ENCODE data around the gene KRT81.
A peak's percentile ranks its signal among the peaks of the same experiment; 100 is the strongest.
"Not testable (repeated sequence)": the region's sequence is repeated elsewhere in the genome, so short reads cannot be mapped to it uniquely, and the experiment has no call there.

The KRT81 gene

GRCh38 chr12:52278575-52279421 lies 12.5 kb downstream of the KRT81 start:
- peak in 1 of 2 donors; percentile 56 for DNase-seq (ENCODE audit: extremely low read depth in 1 of 2, low read depth in 1 of 2)

DNA sequence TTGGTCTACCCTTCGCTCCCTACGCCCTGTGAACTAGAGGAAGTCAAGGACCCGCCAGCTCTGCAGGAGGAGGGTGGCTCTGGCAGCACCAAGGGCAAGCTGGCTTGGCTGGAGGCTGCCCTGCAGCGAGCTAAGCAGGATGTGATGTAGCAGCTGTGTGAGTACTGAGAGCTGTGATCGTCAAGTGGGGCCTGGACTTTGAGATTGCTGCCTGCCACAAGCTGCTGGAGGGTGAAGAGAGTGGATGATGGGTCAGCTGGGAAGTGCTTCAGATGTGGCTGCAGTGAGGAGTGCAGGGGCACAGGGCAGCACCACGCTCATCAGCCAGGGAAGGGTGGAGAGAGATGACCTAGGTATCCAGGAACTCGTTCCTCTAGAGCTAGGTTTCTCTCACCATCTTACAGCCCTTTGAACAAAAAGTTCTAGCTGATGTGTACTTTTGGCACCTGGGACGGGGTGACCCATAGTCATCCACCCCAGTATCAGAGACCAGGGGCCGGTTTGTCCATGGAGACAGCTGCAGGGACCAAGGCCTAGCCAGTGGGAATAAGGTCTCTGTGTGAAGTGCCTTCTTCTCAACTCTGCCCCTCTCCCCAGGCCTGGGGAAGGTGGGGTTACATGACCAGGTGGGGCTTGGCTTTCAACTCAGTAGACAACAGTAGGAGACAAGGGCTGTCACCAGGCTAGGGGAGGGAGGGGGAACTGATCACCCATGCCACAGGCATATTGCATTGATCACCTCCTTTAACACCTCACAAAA lies 13.7 kb downstream of the KRT81 start:
- DNase-seq (ENCODE audit: extremely low read depth in 1 of 2, low read depth in 1 of 2) = no peak

DNA sequence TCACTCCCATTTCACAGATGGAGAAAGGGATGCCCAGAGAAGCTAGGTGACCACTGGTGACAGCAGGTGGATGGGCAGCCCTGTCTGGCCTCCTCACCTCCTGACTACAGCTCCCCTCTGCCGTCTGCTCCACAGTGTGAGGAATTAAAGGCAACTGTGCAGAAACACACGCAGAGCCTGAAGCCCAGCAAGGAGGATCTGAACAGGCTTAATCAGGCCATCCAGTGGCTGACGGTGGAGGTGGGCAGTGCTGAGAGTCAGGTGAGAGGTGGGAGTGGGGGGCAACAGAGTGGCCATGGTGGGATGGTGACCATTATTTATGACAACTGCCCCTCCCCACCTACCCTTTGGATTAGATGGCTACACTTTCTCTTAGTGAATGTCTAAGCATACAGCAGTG lies 15.6 kb downstream of the KRT81 start:
- no peak for DNase-seq (ENCODE audit: extremely low read depth in 1 of 2, low read depth in 1 of 2)

- DNase-seq (ENCODE audit: extremely low read depth in 1 of 2, low read depth in 1 of 2) = no peak
Measured at GRCh38 chr12:52274521-52275120, 16.7 kb downstream of the KRT81 start, which contains the start of gene KRT86. Gene KRT86 (plus strand): TSS chr12:52274645. CDS start chr12:52301917, 27,272 bp downstream.

- no peak for DNase-seq (ENCODE audit: extremely low read depth in 1 of 2, low read depth in 1 of 2)
Measured at GRCh38 chr12:52271158-52271557, 20.2 kb downstream of the KRT81 start.

DNA sequence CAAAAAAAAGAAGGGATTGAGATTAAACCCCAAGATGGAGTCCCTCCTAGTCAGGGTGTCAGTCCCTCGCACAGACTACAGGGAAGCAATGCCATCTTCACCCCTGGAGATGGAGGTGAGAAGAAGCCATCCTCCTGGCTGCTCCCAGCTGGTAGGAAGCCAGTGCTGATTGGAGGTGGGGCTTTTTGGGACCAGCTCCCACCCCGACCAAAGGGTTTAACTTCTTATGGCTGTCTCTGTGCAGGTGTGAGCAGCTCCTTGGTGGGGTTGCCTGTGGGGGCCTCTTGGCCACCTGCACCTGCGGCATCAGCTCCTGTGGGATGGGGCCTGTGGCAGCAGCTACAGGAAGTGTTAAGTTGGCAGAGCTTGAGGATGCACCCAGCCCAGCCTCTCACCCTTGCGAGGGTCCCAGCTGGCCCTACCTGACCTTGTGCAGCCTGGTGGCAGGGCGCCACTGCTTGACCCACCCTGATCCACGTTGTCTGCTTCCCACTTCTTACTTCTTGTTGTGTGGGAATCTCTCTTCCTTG lies 20.7 kb downstream of the KRT81 start:
- no peak for DNase-seq (ENCODE audit: extremely low read depth in 1 of 2, low read depth in 1 of 2)

- no peak for DNase-seq (ENCODE audit: extremely low read depth in 1 of 2, low read depth in 1 of 2)
Measured at GRCh38 chr12:52268212-52268611, 23.1 kb downstream of the KRT81 start.

DNA sequence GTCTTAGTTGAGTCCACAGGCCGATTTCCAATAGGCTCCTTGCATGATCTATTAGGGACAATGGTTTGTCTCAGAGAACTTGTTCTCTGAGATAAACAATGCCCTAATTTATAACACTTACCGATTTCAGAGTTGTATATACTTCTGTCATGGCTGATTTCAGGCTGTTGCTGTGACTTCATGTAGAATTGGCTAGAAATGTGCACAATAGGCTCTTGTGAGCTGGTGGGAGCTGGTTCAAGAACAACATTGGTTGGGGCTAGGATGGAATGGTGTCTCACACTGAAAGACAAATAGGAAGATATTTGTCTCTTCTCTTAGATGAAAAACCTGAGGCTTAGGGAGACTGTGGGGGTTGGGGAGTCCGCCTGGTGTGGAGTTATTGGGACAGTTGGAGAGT lies 23.6 kb downstream of the KRT81 start:
- DNase-seq (ENCODE audit: extremely low read depth in 1 of 2, low read depth in 1 of 2) = no peak

GRCh38 chr12:52267266-52267665 lies 24.1 kb downstream of the KRT81 start:
- no peak for DNase-seq (ENCODE audit: extremely low read depth in 1 of 2, low read depth in 1 of 2)

GRCh38 chr12:52266514-52266913 lies 24.8 kb downstream of the KRT81 start:
- DNase-seq (ENCODE audit: extremely low read depth in 1 of 2, low read depth in 1 of 2) = no peak

GRCh38 chr12:52264435-52264825 lies 26.9 kb downstream of the KRT81 start:
- no peak for DNase-seq (ENCODE audit: extremely low read depth in 1 of 2, low read depth in 1 of 2)

- DNase-seq (ENCODE audit: extremely low read depth in 1 of 2, low read depth in 1 of 2) = no peak
Measured at GRCh38 chr12:52263761-52264434, 27.4 kb downstream of the KRT81 start.

- no peak for DNase-seq (ENCODE audit: extremely low read depth in 1 of 2, low read depth in 1 of 2)
Measured at GRCh38 chr12:52262286-52262685, 29.0 kb downstream of the KRT81 start.

DNA sequence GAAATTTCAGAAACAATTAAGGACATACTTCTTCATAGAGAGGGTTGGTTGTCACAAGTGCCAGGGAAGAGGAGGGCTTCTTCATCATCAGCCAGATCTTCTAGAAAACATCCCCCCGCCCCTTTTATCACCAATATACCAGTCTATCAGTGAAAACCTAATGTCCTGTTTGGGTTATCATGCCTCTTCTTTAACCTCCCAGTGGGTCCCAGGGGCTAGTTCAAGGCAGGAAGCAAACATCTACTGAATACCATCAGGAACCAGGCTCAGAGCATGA lies 30.2 kb downstream of the KRT81 start:
- DNase-seq (ENCODE audit: extremely low read depth in 1 of 2, low read depth in 1 of 2) = no peak

DNA sequence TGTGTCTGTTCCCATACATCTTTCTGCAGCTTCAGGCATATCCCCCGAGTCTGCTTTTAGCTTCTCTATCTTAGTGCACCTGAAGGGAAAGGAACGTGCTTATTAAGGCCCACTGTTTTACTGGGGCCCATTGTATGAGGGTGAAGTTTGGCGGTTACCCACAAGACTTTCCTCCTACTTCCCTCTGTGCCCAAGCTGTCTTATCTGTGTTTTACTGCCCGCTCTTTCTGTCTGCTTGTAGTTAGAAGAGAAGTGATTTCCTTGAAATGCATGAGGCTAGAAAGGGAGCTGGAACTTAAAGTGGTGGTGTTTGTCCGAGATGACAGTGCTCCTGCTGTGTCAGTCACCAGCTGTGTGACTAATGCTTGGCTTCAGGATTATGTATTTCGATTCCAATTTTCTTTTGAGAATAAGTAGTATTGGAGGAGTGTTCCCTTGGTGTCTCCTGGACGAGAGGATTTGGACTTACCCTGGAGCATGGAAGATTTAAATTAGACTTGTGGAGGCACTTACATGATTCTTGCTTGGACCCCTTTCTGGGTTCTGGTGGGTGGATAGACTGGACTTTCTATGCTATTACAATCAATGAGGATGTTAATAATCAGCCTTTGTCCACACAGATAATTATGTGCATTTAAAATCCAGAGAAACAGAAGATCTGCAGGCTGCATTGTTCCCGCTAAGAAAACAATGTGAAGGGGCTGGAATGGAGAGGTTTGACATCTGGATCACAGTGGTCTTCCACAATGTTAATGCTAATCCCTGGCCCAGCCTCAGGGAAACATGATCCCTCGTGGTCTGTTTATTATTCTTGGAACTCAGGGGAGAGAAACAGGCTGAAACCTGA lies 30.8 kb downstream of the KRT81 start:
- DNase-seq (ENCODE audit: extremely low read depth in 1 of 2, low read depth in 1 of 2) = no peak

DNA sequence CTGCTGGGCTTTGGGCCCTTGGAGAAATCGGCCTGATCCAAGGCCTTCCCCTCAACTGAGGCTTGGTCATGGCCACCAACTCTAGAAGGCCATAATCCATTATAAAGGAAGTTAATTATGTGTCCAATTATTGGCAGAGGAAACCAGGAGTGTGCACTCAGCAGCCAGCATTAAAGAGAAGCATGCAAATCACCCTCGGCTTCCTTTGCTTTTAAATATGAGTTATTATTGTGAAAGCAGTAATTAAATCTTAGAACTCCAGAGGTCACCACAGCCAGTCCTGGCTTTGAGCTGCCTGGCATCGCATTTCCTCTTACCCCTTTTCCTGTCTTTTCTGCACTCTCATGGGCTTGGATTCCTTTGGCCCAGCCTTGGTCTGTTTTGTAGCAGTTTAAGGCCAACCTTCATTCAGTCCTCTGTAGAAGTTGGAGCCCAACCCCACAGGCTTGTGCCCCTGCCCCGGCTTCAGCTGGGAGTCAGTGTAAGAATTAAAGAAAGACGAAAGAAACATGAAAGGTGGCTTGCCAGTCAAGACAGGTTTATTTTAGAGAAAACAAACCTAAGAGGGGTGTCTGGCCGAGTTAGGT lies 31.6 kb downstream of the KRT81 start:
- no peak for DNase-seq (ENCODE audit: extremely low read depth in 1 of 2, low read depth in 1 of 2)

DNA sequence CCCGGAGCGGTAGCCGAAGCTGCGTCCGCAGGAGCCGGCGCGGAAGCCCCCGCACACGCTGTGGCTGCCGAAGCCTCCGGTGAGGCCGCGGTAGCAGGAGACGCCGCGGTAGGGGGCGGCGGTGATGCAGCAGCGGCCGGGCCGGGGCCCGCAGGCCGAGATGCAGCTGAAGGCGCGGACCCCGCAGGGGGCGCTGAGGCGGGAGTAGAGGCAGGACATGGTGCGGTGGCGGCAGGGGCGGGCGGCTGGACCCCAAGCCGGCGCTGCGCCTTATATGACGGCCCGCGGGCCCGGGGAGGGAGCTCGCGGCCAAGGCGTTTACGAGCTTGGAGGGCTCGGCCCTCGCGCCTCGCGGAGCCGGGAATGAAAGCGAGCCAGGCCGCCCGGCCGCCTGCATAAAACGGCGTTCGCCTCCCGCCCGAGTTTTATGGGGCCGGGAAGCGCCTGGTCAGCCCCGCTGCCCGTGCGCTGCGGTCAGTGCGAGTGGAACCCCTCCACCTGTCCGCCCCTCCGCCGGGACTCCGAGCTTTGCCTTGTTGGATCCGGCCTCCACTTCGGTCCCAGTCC lies 32.9 kb downstream of the KRT81 start:
- DNase-seq (ENCODE audit: extremely low read depth in 1 of 2, low read depth in 1 of 2) = no peak

GRCh38 chr12:52257922-52258321 lies 33.4 kb downstream of the KRT81 start:
- DNase-seq (ENCODE audit: extremely low read depth in 1 of 2, low read depth in 1 of 2) = not testable (repeated sequence)

GRCh38 chr12:52257074-52257551 lies 34.2 kb downstream of the KRT81 start:
- no peak for DNase-seq (ENCODE audit: extremely low read depth in 1 of 2, low read depth in 1 of 2)
